Nephron progenitor cell (in vitro differentiated cells): Measurements from ENCODE around the gene CLMP.
A peak's percentile ranks its signal among the peaks of the same experiment; 100 is the strongest.

Experiments used
- DNase-seq: peaks from one replicate; pipeline ENCODE4 v3.0.0; 2021
- H3K27ac Mint-ChIP-seq: 2 replicates; pipeline ENCODE4 v1.8.0; 2021; ENCODE audit warnings: mild to moderate bottlenecking, moderate library complexity, mixed read lengths
- H3K27me3 Mint-ChIP-seq: 2 replicates; pipeline ENCODE4 v1.8.0; 2021; ENCODE audit warnings: mild to moderate bottlenecking, low read depth, mixed read lengths; ENCODE audit not compliant: poor library complexity
- H3K36me3 Mint-ChIP-seq: 2 replicates; pipeline ENCODE4 v1.8.0; 2021; ENCODE audit warnings: low read depth, mixed read lengths
- H3K4me1 Mint-ChIP-seq: 2 replicates; pipeline ENCODE4 v1.8.0; 2021; ENCODE audit warnings: mixed read lengths
- H3K4me3 Mint-ChIP-seq: 2 replicates; pipeline ENCODE4 v1.8.0; 2021; ENCODE audit warnings: mild to moderate bottlenecking, moderate library complexity, mixed read lengths
- H3K9me3 Mint-ChIP-seq: 2 replicates; pipeline ENCODE4 v1.8.0; 2021; ENCODE audit warnings: mild to moderate bottlenecking, moderate library complexity, mixed read lengths
- TF ChIP-seq, protein P1 (sequence below): fragments of 200-600 bp; sonication (generic); IDR thresholded peaks from 2 replicates; pipeline ENCODE4 v1.5.0; 2021; ENCODE audit warnings: antibody characterized with exemption

The CLMP gene

GRCh38 chr11:123122852-123123251 lies 72.2 kb downstream of the CLMP start:
- TF ChIP-seq, protein P1, sequence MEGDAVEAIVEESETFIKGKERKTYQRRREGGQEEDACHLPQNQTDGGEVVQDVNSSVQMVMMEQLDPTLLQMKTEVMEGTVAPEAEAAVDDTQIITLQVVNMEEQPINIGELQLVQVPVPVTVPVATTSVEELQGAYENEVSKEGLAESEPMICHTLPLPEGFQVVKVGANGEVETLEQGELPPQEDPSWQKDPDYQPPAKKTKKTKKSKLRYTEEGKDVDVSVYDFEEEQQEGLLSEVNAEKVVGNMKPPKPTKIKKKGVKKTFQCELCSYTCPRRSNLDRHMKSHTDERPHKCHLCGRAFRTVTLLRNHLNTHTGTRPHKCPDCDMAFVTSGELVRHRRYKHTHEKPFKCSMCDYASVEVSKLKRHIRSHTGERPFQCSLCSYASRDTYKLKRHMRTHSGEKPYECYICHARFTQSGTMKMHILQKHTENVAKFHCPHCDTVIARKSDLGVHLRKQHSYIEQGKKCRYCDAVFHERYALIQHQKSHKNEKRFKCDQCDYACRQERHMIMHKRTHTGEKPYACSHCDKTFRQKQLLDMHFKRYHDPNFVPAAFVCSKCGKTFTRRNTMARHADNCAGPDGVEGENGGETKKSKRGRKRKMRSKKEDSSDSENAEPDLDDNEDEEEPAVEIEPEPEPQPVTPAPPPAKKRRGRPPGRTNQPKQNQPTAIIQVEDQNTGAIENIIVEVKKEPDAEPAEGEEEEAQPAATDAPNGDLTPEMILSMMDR = no peak
- Mint-ChIP-seq H3K27me3 (peaks cover 5% of the 10 kb centered on the region), H3K4me3 (peak overlapping the region; percentile 0), H3K27ac (peak overlapping the region; percentile 96), H3K9me3 (peaks cover 3% of the 10 kb centered on the region), H3K36me3 (peaks cover 10% of the 10 kb centered on the region), H3K4me1 (peaks cover 28% of the 10 kb centered on the region)
- no peak for DNase-seq

DNA sequence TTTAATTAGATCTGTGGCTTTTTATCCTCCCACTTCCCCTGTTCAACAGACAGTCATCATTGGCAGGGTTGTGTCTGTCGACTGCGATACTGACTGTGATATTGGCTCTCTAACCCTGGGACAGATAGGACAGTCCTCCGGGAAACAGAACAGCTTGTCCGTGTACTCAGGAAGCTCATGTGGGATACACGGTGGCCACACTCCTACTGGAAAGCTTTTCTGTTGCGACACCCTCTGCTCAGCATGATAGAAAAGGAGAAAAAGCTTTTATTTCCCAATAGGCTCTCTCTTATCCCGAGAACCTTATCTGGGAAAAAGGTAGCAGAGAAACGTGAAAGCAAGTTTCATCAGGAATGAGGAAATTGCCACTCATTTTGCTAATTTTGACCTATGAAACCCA lies 72.7 kb downstream of the CLMP start:
- Mint-ChIP-seq H3K9me3 (peaks cover 3% of the 10 kb centered on the region), H3K27me3 (peaks cover 5% of the 10 kb centered on the region), H3K27ac (peak overlapping the region; percentile 96), H3K36me3 (peaks cover 7% of the 10 kb centered on the region), H3K4me1 (peaks cover 28% of the 10 kb centered on the region), H3K4me3 (no peak overlapping the region)
- TF ChIP-seq, protein P1 = no peak
- DNase-seq = no peak

DNA sequence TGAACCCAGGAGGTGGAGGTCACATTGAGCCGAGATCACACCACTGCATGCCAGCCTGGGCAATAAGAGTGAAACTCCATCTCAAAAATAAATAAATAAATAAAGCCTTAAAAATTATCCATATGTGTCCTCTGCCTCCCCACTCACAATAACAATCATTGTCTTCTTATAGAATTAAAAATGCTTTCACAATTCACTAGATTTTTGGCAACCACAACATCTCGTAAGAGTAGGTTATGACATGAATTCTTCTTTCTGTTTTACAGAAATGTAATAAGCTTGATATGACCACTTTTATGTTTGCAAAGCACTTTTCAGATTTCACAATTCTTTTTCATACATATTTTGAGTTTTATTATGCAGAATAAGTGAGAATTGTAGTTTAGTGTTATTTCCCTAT lies 78.6 kb downstream of the CLMP start:
- H3K4me3 Mint-ChIP-seq = no peak overlapping the region
- peaks cover 19% of the 10 kb centered on the region for H3K36me3 Mint-ChIP-seq
- H3K9me3 Mint-ChIP-seq = peaks cover 18% of the 10 kb centered on the region

GRCh38 chr11:123111465-123111864 lies 83.6 kb downstream of the CLMP start:
- Mint-ChIP-seq H3K4me3 (no peak overlapping the region), H3K9me3 (peaks cover 13% of the 10 kb centered on the region), H3K36me3 (peaks cover 20% of the 10 kb centered on the region), H3K27ac (peak overlapping the region; percentile 45), H3K4me1 (peaks cover 32% of the 10 kb centered on the region), H3K27me3 (peaks cover 4% of the 10 kb centered on the region)
- TF ChIP-seq, protein P1 = peak; percentile 76
- no peak for DNase-seq

More for the DNA sequence above, 78.6 kb downstream of the CLMP start:
- H3K27ac Mint-ChIP-seq = no peak overlapping the region
- H3K27me3 Mint-ChIP-seq = peaks cover 5% of the 10 kb centered on the region
- TF ChIP-seq, protein P1 = no peak
- H3K4me1 Mint-ChIP-seq = peaks cover 3% of the 10 kb centered on the region
- no peak for DNase-seq

DNA sequence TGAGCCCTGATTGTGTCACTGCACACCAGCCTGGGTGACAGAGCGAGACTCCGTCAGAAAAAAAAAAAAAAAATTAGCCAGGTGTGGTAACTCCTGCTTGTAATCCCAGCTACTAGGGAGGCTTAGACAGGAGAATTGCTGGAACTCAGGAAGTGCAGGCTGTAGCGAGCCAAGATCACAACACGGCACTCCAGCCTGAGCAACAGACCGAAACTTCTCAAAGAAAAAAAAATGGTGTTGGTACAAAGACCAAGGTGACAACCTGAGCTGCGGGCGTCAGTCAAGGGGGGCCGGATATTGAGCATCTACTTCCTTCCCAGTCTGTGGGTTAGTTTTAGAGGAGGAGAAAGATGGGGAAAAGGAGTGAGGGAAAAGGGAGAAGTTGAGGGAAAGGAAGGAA lies 84.7 kb downstream of the CLMP start:
- peaks cover 2% of the 10 kb centered on the region for H3K9me3 Mint-ChIP-seq
- no peak overlapping the region for H3K4me3 Mint-ChIP-seq

More for the DNA sequence above, 84.7 kb downstream of the CLMP start:
- TF ChIP-seq, protein P1 = no peak
- H3K4me1 Mint-ChIP-seq = peaks cover 38% of the 10 kb centered on the region
- H3K27ac Mint-ChIP-seq = peak overlapping the region; percentile 37
- no peak for DNase-seq
- H3K36me3 Mint-ChIP-seq = peaks cover 10% of the 10 kb centered on the region
- peaks cover 4% of the 10 kb centered on the region for H3K27me3 Mint-ChIP-seq
